ENCODE results near the gene IVD. TPM values are rescaled to one million over a fixed set of nuclear protein-coding genes. Genes with fewer than 3 reads are reported as not detected.

Gene IVD
- total RNA-seq, 2 experiments from 2014 or later: 70.3 to 87.2 TPM

DNA sequence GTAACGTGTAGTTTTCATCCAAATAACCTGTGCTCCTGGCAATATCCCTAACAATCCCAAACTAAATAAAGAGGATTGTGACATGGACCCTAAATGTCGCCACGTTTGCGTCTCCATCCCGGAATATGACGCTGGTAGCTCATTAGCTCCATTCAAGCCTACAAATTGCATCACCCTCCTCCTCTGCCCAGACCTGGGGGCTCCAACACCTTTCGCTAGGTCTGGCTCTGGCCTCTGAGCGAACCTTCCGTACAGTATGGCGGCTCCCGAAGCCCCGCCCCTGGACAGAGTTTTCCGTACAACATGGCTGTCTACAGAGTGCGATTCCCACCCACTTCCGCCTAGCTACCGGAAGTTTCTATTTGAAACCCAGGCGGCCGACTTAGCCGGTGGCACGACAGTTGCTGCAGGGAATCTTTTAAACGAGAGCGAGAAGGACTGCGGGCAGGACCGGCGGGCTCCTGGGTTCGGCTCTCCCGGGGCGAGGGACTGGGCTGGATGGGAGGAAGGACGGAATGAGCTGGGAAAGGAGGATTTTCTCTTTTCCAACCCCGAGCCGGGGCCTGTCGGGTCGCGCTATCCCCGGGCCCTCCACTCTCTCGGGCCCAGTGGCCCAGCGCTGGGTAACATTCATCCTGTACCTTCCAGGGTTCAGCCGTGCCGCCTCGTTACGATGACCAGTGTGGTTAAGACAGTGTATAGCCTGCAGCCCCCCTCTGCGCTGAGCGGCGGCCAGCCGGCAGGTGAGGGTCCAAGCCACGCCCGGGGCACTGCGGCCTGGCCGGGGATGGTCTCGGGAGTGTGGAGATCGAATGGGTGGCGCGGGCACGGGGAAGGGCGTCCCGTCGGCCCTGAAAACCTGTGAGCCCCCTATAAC, 22.8 kb upstream of the IVD start, which contains the start of gene KNSTRN:
Gene KNSTRN, plus strand, starts transcription at position 142 of the 877 bp plus-strand sequence. Its CDS starts 115 bp downstream, at position 257.
- H3K36me3 Mint-ChIP-seq: peaks cover 35% of the 10 kb centered on the region
- peaks cover 26% of the 10 kb centered on the region for H3K4me1 Mint-ChIP-seq
- H3K27ac Mint-ChIP-seq: peak within 1 kb of the TSS; percentile 86
- no peaks in the 10 kb centered on the region for H3K9me3 Mint-ChIP-seq (ENCODE audit: low read depth)
- ATAC-seq (peak; percentile 100), DNase-seq (peak; percentile 96)
- H3K27me3 Mint-ChIP-seq: peaks cover 5% of the 10 kb centered on the region
- CTCF ChIA-PET: interaction anchor here (0.6 to 8.0 kb wide), 10 partner anchors 8 to 108 kb away, joined by 3 to 55 read pairs (median 4); no protein-coding TSS in a partner anchor
- H3K4me3 Mint-ChIP-seq: peak within 1 kb of the TSS; percentile 94

DNA sequence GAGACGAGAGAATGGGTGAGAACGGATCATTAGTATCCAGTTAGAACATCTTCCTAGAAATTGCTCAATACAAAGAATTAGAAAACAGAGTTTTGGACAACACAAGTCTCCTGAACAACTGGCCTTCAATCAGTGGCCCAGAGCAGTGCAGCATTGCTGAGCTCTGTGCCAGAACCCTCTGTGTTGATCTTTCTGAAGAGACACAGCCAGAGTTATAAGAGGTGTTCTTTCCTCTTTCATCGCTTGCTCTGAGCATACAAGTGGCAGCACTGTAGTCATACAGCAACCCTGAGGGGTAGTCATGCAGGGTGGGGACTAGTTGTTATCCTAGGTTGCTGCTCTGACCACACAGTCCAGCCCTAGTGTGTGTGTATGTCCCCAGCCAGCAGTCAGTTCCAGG, 19.1 kb upstream of the IVD start:
- no peak overlapping the region for H3K4me3 Mint-ChIP-seq

DNA sequence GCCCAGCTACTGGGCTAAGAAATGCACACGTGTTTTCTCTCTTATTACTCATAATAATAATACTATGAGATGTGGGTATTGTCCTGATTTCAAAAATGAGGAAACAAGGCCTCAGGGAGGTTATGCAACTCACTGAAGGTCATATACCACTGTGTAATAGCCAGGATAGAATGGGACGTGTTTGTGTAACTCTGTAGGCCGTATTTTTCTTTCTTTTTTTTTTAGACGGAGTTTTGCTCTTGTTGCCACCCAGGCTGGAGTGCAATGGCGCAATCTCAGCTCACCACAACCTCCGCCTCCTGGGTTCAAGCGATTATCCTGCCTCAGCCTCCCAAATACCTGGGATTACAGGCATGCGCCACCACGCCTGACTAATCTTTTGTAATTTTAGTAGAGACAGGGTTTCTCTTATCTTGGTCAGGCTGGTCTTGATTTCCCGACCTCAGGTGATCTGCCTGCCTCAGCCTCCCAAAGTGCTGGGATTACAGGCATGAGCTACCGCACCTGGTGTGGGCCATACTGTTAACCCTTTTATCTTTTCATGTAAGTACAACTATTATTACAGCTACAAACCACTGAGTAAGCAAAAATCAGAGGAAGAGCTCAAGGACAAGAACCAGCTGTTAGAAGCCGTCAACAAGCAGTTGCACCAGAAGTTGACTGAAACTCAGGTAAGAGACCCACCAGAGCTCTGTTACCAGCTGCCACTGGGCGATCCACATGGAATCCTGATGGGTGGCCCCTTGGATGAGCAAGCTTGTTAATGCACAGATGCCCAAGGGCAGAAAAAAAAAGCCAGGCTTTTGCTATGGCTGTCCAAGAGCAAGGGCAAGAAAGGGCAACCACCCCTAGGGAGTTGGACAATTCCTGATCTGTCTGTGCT, 16.4 kb upstream of the IVD start:
- CTCF ChIA-PET: interaction anchor here (1.0 to 1.8 kb wide), 4 partner anchors 9 to 33 kb away, joined by 3 to 4 read pairs (median 4); partner anchors contain the start of gene IVD
- peaks cover 73% of the 10 kb centered on the region for H3K36me3 Mint-ChIP-seq
- no peaks in the 10 kb centered on the region for H3K27me3 Mint-ChIP-seq
- H3K9me3 Mint-ChIP-seq (ENCODE audit: low read depth): no peaks in the 10 kb centered on the region
- ATAC-seq (no peak), DNase-seq (no peak)
- no peak overlapping the region for H3K4me3 Mint-ChIP-seq
- H3K27ac Mint-ChIP-seq: no peak overlapping the region
- peaks cover 13% of the 10 kb centered on the region for H3K4me1 Mint-ChIP-seq

More for the DNA sequence above, 19.1 kb upstream of the IVD start:
- DNase-seq (no peak), ATAC-seq (no peak)
- Mint-ChIP-seq H3K9me3 (ENCODE audit: low read depth) (no peaks in the 10 kb centered on the region), H3K36me3 (peaks cover 61% of the 10 kb centered on the region), H3K27me3 (no peaks in the 10 kb centered on the region), H3K4me1 (peaks cover 26% of the 10 kb centered on the region), H3K27ac (no peak overlapping the region)
- CTCF ChIA-PET: interaction anchor here (1.0 to 2.6 kb wide), 6 partner anchors 18 to 42 kb away, joined by 3 to 7 read pairs (median 4); no protein-coding TSS in a partner anchor

DNA sequence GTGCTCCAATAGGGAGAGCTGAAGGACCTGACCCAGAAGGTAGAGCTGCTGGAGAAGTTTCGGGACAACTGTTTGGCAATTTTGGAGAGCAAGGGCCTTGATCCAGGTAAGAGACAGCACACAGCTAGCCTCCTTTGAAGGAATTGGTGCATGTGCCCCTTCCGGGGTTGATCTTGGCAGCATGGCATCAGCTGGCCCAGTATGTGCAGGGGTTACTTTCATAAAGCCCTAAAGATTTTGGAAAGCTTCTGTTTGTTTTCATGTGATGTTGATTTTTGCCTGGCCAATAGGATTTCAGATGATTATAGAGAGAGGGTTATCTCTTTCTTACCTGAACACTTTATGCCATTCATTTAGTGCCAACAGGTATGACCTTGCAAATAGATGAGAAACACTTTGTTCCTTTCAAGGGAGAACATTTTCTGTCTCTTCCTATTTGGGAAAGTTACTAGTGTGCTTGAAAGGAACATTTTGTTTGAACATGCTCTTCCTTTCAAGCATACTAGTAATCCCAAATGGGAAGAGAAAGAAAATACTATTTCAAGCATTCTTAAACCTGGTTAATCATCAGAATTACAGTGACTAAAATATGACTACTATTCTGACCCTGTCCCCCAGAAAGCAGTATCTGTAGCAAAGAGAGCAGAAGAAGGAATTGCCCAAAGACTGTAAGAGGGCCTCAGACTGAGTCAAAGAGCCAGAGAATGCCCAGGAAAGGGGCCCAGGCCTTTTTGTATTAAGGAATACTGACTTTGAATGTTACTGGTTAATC, 15.6 kb upstream of the IVD start:
- Mint-ChIP-seq H3K4me3 (no peak overlapping the region), H3K9me3 (ENCODE audit: low read depth) (no peaks in the 10 kb centered on the region), H3K27me3 (no peaks in the 10 kb centered on the region), H3K4me1 (peaks cover 5% of the 10 kb centered on the region), H3K36me3 (peaks cover 68% of the 10 kb centered on the region), H3K27ac (no peak overlapping the region)
- ATAC-seq (no peak), DNase-seq (no peak)
- CTCF ChIA-PET: interaction anchor here (1.0 to 1.9 kb wide), 6 partner anchors 8 to 32 kb away, joined by 3 to 8 read pairs (median 4); partner anchors contain the start of genes IVD and KNSTRN

DNA sequence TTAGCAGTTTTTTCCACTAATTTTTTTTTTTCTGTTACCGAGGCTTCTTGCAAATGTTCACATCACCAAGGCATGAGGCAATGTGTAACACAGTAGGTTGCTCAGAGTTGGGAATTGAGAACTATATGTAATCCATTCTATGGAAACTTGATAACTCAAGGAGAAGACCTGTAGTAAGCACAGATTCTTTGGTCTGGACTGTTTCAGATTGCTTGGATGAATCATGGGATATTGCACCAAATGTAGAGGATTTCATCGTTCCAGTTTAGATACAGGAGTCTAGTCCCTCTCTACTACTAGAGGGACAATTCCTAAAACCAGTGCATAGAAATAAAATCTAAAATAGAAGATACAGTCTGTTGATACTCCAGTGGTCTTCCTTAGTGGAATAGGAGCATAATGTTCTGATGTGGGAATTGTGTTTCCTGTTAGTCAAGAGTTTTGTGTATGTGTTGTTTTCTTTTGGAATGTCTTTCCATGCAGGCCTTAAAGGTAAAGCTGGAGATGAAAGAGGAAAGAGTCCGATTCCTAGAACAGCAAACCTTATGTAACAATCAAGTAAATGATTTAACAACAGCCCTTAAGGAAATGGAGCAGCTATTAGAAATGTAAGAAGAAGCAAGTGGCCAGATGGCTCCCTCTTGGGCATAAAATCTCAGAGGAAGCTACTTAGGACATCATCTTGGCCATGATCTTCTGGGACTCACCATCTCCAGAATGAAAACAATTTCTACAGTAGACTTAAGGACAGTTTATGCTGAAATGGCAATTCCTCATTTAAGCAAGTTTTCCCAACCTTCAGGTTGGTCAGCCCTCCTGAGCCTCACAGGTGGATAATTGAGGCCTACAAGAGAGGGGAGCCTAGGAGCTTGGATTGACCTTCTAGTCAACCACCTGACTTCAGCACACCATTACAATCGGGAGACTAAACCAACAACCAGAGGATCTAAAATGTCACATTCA, 12.3 kb upstream of the IVD start:
- DNase-seq (no peak), ATAC-seq (no peak)
- no peak overlapping the region for H3K4me3 Mint-ChIP-seq
- H3K27me3 Mint-ChIP-seq: no peaks in the 10 kb centered on the region
- CTCF ChIA-PET: interaction anchor here (0.7 kb wide), 1 partner anchor 29 kb away, joined by 3 read pairs; no protein-coding TSS in a partner anchor
- no peak overlapping the region for H3K27ac Mint-ChIP-seq
- H3K9me3 Mint-ChIP-seq (ENCODE audit: low read depth): no peaks in the 10 kb centered on the region
- peaks cover 10% of the 10 kb centered on the region for H3K4me1 Mint-ChIP-seq
- H3K36me3 Mint-ChIP-seq: peaks cover 52% of the 10 kb centered on the region

DNA sequence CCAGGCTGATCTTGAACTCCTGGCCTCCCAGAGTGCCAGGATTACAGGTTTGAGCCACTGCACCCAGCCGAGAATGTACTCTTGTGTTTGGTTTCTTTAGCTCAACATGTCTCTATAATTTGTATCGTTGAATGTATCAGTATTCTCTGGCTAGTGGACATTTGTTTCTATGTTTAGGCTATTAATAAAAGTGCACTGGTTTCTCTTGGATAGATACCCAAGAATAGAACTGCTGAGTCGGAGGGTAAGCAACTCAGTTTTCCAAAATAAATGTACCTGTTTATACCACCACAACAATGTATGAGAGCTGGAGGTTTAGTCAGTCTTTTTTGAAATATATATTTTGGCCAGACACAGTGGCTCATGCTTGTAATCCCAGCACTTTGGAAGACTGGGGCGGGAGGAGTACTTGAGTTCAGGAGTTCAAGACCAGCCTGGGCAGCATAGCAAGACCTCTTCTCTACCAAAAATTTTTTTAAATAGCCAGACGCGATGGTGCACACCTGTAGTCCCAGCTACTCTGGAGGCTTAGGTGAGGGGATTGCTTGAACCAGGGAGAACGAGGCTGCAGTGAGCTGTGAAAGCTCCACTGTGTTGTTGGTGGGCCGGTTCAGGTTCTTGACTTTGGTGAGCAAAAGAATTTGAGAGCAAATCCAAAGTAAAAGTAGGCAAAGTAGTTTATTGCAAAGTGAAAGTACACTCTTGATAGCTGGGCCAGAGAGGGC, 7.7 kb upstream of the IVD start:
- Mint-ChIP-seq H3K4me1 (peaks cover 28% of the 10 kb centered on the region), H3K4me3 (peak overlapping the region; percentile 53), H3K9me3 (ENCODE audit: low read depth) (no peaks in the 10 kb centered on the region), H3K27ac (peak overlapping the region; percentile 56), H3K36me3 (peaks cover 29% of the 10 kb centered on the region), H3K27me3 (no peaks in the 10 kb centered on the region)
- CTCF ChIA-PET: interaction anchor here (0.8 to 2.0 kb wide), 13 partner anchors 8 to 123 kb away, joined by 3 to 10 read pairs (median 4); partner anchors contain the start of genes IVD, KNSTRN and PLCB2
- ATAC-seq (no peak), DNase-seq (no peak)

DNA sequence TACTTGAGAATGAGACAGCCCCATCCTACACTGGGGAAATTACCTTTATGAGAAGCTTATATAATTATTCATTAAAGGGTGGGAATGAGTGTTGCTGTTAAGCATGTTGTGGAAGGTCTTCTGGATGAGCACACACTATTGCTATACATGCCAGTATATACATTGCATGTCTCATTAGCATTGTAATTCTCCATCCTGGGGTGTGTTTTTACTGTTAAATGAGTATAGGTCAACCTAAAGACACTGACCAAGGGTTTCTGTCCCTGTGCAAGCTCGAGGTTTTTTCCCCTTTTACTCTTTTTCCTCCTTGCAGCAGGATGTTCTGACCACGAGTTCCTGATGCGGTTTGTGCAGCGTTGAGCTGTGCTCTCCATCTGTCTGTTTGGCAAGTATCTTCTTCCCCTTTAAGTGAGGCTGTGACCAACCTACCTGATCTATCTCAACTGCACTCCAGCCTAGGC, 7.2 kb upstream of the IVD start:
- Mint-ChIP-seq H3K9me3 (ENCODE audit: low read depth) (no peaks in the 10 kb centered on the region), H3K27ac (peak overlapping the region; percentile 56), H3K4me1 (peaks cover 28% of the 10 kb centered on the region), H3K4me3 (peak overlapping the region; percentile 53), H3K27me3 (no peaks in the 10 kb centered on the region), H3K36me3 (peaks cover 23% of the 10 kb centered on the region)
- DNase-seq (peak; percentile 67), ATAC-seq (peak; percentile 77)
- CTCF ChIA-PET: interaction anchor here (0.9 to 2.0 kb wide), 7 partner anchors 9 to 123 kb away, joined by 3 to 10 read pairs (median 5); partner anchors contain the start of genes KNSTRN and PLCB2

DNA sequence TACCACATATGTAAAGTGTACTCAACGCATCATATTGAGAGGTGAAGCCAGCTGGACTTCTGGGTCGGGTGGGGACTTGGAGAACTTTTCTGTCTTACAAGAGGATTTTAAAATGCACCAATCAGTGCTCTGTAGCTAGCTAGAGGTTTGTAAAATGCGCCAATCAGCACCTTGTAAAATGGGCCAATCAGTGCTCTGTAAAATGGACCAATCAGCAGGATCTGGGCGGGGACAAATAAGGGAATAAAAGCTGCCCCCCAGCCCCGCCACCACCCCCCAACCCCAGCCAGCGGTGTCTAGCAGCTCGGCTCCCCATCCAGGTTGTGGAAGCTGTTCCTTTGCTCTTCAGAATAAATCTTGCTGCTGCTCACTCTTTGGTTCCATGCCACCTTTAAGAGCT, 6.2 kb upstream of the IVD start:
- Mint-ChIP-seq H3K27ac (no peak overlapping the region), H3K36me3 (peaks cover 20% of the 10 kb centered on the region), H3K4me1 (peaks cover 34% of the 10 kb centered on the region), H3K27me3 (no peaks in the 10 kb centered on the region), H3K9me3 (ENCODE audit: low read depth) (no peaks in the 10 kb centered on the region), H3K4me3 (no peak overlapping the region)
- DNase-seq: no peak
- ATAC-seq: no peak
- CTCF ChIA-PET: interaction anchor here (1.4 to 1.6 kb wide), 3 partner anchors 32 to 92 kb away, joined by 3 to 6 read pairs (median 5); partner anchors contain the start of gene PLCB2

DNA sequence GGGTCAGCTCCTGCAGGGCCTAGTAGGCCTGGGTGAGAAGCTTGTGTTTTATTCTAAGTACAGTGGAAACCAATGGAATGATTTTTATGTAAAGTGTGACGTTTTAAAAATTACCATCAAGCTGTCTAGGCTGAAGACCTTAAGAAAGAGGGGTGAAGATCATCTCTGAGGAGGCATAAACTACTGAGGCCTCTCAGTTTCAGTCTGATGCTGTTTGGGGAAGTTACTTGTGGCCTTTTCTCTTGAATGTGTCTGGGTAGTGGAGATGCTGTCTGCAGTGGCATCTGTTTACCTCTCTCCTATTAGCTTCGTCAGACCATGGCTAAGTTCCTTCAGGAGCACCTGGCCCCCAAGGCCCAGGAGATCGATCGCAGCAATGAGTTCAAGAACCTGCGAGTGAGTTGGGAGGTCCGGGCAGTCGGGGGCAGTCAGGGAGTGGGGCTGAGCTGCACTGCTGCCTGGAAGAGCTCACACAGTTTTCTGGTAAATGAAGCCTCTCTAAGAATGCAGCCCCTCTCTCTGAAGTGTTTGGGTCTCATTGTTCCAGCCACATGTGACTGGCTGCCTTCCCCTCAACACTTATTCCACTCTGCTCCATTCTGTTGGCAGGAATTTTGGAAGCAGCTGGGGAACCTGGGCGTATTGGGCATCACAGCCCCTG, 1.9 kb downstream of the IVD start:
- no peak for DNase-seq
- Mint-ChIP-seq H3K36me3 (peaks cover 30% of the 10 kb centered on the region), H3K27me3 (no peaks in the 10 kb centered on the region), H3K4me3 (peak overlapping the region; percentile 44), H3K4me1 (peaks cover 54% of the 10 kb centered on the region), H3K27ac (peak overlapping the region; percentile 73), H3K9me3 (ENCODE audit: low read depth) (no peaks in the 10 kb centered on the region)
- CTCF ChIA-PET: interaction anchor here (0.6 to 4.7 kb wide), 8 partner anchors 10 to 182 kb away, joined by 3 to 24 read pairs (median 4); partner anchors contain the start of gene BAHD1
- ATAC-seq: no peak

DNA sequence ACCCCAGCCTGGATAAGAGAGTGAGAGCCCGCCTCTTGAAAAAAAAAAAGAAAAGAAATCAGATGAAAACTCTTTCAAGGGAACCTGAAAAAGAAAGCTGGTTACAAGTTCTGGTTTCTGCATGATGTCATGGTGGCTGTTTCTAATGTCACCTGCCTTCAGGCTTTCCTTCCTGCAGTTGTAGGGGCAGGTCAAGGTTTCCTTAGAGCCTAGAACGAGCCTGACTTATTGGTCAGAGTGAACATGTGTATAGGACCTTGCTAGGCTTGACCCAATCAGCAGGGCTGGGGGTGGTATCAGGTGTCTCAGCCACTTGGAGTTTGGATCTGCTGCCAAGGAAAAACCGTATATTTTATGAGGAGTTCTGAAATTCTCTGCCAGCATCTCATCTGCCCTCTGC, 3.8 kb downstream of the IVD start:
- ATAC-seq (no peak), DNase-seq (no peak)
- Mint-ChIP-seq H3K27ac (peak overlapping the region; percentile 52), H3K4me3 (no peak overlapping the region), H3K27me3 (no peaks in the 10 kb centered on the region), H3K9me3 (ENCODE audit: low read depth) (no peaks in the 10 kb centered on the region), H3K4me1 (peaks cover 45% of the 10 kb centered on the region), H3K36me3 (peaks cover 31% of the 10 kb centered on the region)
- CTCF ChIA-PET: interaction anchor here (0.6 to 2.7 kb wide), 3 partner anchors 72 to 130 kb away, joined by 3 to 6 read pairs (median 3); partner anchors contain the start of gene INAFM2

Data from activated CD8-positive, alpha-beta memory T cell treated with anti-CD3 and anti-CD28 coated beads, Interleukin-2, amount 10 ng/mL, durations not matched to agents 7 days and 5 days (primary cell).